GM19238 (cell line): ENCODE results near the gene TGFBR2.
"Not testable (repeated sequence)": the region's sequence is repeated elsewhere in the genome, so short reads cannot be mapped to it uniquely, and the experiment has no call there.

Experiments used
- DNase-seq: peaks from one replicate; pipeline ENCODE4 v3.0.0; 2011; ENCODE audit warnings: low spot score; ENCODE audit not compliant: insufficient read length

The TGFBR2 gene

GRCh38 chr3:30655187-30655812, 48.9 kb downstream of the TGFBR2 start:
- DNase-seq: no peak

DNA sequence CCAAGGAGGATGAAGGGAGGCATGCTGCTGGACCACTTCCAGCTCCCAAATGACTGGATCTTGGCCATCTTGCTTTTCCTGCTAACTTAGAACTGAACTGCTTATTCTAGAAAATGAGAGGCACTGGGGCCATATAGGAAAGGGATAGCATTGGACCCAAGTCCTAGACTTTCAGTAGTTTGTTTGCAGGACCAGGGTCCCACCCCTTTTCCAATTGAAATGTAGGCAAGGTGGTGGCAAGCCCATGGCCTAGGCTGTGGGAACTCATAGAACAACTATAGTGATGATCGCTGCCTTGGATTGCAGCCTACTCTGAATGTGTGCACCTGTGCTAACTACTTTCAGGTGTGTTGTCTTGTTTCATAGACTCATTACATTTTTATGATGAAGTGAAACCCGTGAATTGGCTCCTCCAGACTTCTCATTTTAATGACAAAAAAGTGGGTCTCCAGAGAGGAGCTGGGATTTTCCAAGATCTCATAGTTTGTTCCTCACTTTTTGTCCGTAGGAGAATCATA, 50.3 kb downstream of the TGFBR2 start:
- no peak for DNase-seq

DNA sequence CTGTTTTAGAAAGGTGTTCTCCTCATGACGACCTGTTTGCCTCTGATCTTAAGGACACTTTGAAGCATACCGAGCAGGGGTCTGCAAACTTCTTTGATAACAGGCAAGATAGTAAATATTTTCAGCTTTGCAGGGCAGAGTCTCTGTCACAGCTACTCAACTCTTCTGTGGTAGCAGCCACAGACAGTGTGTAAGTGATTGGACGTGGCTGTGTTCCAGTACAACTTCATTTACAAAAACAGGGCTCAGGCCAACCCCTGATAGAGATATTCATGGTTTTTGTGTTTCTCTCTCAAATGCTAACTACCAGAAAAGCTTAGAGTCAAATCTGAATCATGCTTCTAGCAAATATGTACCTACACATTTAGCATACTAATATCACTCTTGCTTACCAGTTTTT, 51.5 kb downstream of the TGFBR2 start:
- no peak for DNase-seq

GRCh38 chr3:30658328-30659052, 52.1 kb downstream of the TGFBR2 start:
- no peak for DNase-seq

- no peak for DNase-seq
Measured at GRCh38 chr3:30659270-30660130, 53.1 kb downstream of the TGFBR2 start.

GRCh38 chr3:30660136-30660535, 53.7 kb downstream of the TGFBR2 start:
- no peak for DNase-seq

DNA sequence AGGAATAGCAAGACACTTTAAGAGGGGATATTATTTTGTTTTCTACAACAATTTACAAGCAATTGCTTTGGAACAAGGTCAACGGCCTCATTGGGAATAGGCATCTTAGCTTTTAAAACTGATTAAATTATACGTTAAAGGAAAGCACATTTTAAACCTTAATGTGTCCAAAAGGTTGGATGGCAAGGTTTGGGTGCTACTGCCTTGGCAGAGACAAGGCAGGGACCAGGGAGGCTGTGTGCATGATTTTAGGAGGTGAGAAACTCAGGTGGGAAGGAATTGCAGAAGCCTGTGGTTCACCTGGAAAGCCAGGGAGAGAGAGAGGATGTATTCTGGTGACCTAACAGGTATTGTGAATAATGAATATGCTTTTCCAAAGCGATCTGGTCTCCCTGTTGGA, 54.3 kb downstream of the TGFBR2 start:
- no peak for DNase-seq

DNA sequence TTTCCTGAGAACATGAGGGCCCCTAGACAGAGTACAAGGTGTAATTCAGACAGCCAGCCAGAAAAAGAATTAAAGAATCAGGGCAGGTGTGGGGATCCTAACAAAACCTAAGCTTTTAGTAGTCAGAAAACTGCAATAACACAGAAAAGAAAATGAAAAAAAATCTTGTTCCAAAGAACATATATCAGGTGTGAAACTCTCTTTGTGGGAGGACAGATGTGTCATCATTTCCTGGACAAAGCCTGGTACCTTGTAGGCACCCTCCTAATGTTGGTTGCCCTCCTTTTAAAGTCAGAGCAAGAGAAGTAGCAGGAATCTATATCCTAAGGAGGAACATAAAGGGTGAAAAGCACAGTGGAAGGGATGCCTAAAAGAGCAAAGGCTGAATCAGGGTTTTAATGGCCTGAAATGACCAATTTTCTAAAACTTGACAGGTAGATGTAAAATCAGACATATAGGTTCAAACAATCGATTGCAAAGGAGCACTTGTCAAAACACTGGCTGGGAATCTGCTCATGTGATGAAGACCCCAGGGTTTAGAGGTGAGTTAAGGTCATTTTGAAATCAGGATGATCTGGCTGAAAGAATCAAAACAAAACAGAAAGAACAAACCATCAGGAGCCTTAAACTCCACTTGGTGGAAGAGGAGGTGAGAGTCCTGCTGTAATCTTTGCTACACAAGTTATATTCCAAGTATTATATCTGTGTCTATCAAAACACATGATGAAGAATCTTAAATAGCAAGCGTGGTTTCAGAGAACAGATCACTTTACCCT, 54.9 kb downstream of the TGFBR2 start:
- DNase-seq: no peak

DNA sequence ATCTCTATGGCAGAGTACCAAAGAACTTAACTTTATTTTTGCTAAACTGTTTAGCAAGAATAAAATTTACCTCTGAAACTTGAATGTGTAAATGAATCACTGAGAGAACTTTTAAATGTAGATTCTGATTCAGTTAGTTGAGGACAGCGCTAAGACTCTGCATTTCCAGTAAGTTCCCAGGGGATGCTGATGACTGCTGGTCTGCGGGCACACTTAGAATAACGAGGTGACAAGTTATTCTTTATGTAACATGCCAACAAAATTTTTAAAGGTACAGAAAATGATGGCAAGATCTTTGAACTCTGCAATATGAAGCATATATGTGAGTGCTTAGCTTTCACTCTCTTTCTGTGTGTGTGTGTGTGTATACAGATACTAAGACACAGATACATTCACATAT, 56.4 kb downstream of the TGFBR2 start:
- DNase-seq: no peak

DNA sequence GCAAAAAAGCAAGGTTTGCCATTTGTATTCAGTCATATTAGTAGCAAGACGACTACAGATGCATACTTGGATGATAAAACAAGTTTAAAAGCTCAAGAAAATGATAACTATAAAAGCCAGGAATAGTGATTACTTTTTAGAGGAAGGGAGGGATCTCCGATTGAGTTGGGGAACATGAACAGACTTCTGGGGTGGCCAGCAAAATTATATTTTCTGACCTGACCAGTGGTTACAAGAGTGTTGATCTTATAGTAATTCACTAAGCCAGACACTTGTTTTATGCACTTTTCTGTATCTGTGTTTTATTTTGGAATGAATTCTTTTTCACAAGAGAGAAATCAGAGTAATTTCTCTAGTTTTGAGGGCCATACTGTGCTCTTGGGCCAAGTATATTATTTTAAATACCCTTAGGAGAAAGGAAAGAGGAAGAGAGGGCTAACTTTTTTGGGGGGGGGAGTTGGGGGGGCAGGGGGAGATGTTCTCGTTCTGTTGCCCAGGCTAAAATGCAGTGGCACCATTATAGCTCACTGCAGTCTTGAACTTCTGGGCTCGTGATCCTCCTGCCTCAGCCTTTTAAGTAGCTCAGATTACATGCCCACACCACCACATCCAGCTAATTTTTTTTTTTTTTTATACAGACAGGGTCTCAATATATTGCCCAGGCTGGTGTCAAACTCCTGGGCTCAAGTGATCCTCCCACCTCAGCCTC, 57.3 kb downstream of the TGFBR2 start:
- DNase-seq: no peak

DNA sequence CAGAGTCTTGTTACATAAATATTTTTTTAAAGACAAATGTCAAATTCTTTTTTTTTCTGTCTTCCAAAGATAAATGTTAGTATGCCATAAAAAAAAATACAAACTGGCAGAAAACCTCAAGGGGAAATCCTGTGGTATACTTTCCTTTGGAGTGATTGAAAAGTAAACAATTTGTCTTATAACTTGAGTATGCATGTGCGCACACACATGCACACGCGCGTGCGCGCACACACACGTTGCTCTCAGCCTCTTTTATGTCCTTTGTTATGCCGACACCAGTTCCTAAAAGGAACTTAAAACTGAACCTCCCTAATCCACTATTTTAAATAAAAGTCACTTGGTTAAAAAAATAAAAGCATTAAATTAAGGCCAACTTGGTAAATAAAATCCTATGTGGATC, 58.1 kb downstream of the TGFBR2 start:
- no peak for DNase-seq

GRCh38 chr3:30664884-30665283, 58.5 kb downstream of the TGFBR2 start:
- DNase-seq: no peak

- no peak for DNase-seq
Measured at GRCh38 chr3:30665539-30665938, 59.1 kb downstream of the TGFBR2 start.

GRCh38 chr3:30666572-30667279, 60.3 kb downstream of the TGFBR2 start:
- DNase-seq: no peak

- no peak for DNase-seq
Measured at GRCh38 chr3:30667280-30667651, 60.9 kb downstream of the TGFBR2 start.

GRCh38 chr3:30668051-30668609, 61.7 kb downstream of the TGFBR2 start:
- no peak for DNase-seq

- DNase-seq: not testable (repeated sequence)
Measured at GRCh38 chr3:30669360-30669934, 63.0 kb downstream of the TGFBR2 start.

- no peak for DNase-seq
Measured at GRCh38 chr3:30670292-30670691, 63.9 kb downstream of the TGFBR2 start.

DNA sequence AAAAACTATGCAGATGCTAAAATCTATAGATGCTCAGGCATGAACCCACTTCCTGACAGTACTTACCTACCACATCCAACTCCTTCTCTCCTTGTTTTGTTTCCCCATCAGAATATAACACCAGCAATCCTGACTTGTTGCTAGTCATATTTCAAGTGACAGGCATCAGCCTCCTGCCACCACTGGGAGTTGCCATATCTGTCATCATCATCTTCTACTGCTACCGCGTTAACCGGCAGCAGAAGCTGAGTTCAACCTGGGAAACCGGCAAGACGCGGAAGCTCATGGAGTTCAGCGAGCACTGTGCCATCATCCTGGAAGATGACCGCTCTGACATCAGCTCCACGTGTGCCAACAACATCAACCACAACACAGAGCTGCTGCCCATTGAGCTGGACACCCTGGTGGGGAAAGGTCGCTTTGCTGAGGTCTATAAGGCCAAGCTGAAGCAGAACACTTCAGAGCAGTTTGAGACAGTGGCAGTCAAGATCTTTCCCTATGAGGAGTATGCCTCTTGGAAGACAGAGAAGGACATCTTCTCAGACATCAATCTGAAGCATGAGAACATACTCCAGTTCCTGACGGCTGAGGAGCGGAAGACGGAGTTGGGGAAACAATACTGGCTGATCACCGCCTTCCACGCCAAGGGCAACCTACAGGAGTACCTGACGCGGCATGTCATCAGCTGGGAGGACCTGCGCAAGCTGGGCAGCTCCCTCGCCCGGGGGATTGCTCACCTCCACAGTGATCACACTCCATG, 65.3 kb downstream of the TGFBR2 start:
- no peak for DNase-seq
